ENCODE data around the gene TMEM40.

- TF ChIP-seq CTCF (IDR thresholded peaks at IDR 0.05; ENCODE audit: borderline replicate concordance, extremely low read depth, low read length, poor library complexity, severe bottlenecking) (no peak), EZH2 (IDR thresholded peaks at IDR 0.05; ENCODE audit: borderline replicate concordance, low read depth, low read length, severe bottlenecking) (no peak)
Observed at GRCh38 chr3:12727937-12728336, 31.1 kb downstream of the TMEM40 start.
